ENCODE results near the gene YIPF6. TPM values are rescaled to one million over a fixed set of nuclear protein-coding genes. Genes with fewer than 3 reads are reported as not detected.
"Not testable (repeated sequence)": the region's sequence is repeated elsewhere in the genome, so short reads cannot be mapped to it uniquely, and the experiment has no call there.

YIPF6 gene
- total RNA-seq (2012; rRNA removed) = 14.9 and 21.3 TPM in 2 replicates

- Histone ChIP-seq H3K4me1 (ENCODE audit: control insufficient read depth, insufficient read depth, low read length) (peaks cover 3% of the 10 kb centered on the region), H3K36me3 (ENCODE audit: insufficient read depth, low read length) (no peaks in the 10 kb centered on the region), H3K4me2 (ENCODE audit: low read length) (peak within 1 kb of the TSS; percentile 87), H3K9ac (ENCODE audit: low read depth, low read length) (peak within 1 kb of the TSS; percentile 93), H3K9me3 (replicated peaks; ENCODE audit: low read length) (no peaks in the 10 kb centered on the region), H3K27me3 (ENCODE audit: control insufficient read depth, insufficient read depth, low read length) (no peaks in the 10 kb centered on the region), H3K4me3 (ENCODE audit: low read length) (peak within 1 kb of the TSS; percentile 84)
These were observed at the start of gene YIPF6 for GRCh38 chrX:68498508-68499379. Gene YIPF6 (plus strand): TSS chrX:68499051. CDS start chrX:68499067, 16 bp downstream.

GRCh38 chrX:68451720-68452119 lies 47.1 kb upstream of the YIPF6 start:
- Histone ChIP-seq H3K4me1 (ENCODE audit: control insufficient read depth, insufficient read depth, low read length) (no peaks in the 10 kb centered on the region), H3K4me3 (ENCODE audit: low read length) (no peak overlapping the region), H3K36me3 (ENCODE audit: insufficient read depth, low read length) (no peaks in the 10 kb centered on the region), H3K9ac (ENCODE audit: low read depth, low read length) (no peak overlapping the region), H3K4me2 (ENCODE audit: low read length) (no peak overlapping the region), H3K9me3 (replicated peaks; ENCODE audit: low read length) (no peaks in the 10 kb centered on the region), H3K27me3 (ENCODE audit: control insufficient read depth, insufficient read depth, low read length) (no peaks in the 10 kb centered on the region)

DNA sequence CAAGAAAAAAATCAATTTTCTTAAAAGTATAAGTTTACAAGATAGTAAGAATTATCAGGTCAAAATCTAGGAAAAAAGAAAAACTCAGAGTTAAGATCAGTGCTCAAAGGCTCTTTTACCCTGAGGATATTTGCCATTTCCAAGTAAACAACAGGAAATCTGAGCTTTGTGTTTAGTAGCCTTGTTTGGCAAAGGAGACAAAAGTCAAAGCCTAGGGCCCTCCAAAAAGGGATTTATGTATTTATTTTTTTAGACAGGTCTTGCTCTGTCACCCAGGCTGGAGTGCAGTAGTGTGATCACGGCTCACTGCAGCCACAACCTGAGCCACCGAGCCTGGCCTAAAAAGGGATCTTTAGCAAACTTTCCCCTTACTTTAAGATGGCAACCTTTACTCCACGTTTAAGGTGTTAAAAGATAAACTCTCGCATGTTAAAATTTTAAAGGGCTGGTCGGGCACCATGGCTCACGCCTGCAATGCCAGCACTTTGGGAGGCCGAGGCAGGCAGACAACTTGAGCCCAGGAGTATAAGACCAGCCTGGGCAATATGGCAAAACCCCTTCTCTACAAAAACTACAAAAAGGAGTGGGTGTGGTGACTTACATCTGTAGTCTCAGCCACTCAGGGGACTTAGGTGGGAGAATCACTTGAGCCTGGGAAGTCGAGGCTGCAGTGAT lies 44.2 kb upstream of the YIPF6 start:
- Histone ChIP-seq H3K9ac (ENCODE audit: low read depth, low read length) (no peak overlapping the region), H3K9me3 (replicated peaks; ENCODE audit: low read length) (no peaks in the 10 kb centered on the region), H3K36me3 (ENCODE audit: insufficient read depth, low read length) (no peaks in the 10 kb centered on the region), H3K27me3 (ENCODE audit: control insufficient read depth, insufficient read depth, low read length) (no peaks in the 10 kb centered on the region), H3K4me2 (ENCODE audit: low read length) (no peak overlapping the region), H3K4me3 (ENCODE audit: low read length) (no peak overlapping the region), H3K4me1 (ENCODE audit: control insufficient read depth, insufficient read depth, low read length) (no peaks in the 10 kb centered on the region)

DNA sequence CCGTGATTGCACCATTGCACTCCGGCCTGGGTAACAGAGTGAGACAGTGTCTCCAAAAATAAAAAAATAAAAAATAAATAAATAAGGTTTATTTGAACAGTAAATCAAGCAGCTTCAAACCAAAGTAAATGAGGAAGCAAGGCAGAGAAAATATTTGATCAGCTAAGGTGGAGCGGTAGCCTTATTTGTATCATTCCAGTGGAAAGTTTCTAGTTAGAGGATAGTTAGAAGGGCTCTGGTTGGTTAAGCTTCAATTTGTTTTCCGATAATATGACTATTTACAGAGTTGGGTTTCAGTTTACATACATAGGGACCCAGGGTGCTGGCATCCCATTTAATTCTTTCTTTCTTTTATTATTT lies 43.7 kb upstream of the YIPF6 start:
- H3K4me2 ChIP-seq (ENCODE audit: low read length) = no peak overlapping the region
- no peaks in the 10 kb centered on the region for H3K4me1 ChIP-seq (ENCODE audit: control insufficient read depth, insufficient read depth, low read length)
- H3K4me3 ChIP-seq (ENCODE audit: low read length) = no peak overlapping the region
- no peaks in the 10 kb centered on the region for H3K36me3 ChIP-seq (ENCODE audit: insufficient read depth, low read length)
- no peak overlapping the region for H3K9ac ChIP-seq (ENCODE audit: low read depth, low read length)
- H3K27me3 ChIP-seq (ENCODE audit: control insufficient read depth, insufficient read depth, low read length) = no peaks in the 10 kb centered on the region
- H3K9me3 ChIP-seq (replicated peaks; ENCODE audit: low read length) = no peaks in the 10 kb centered on the region

GRCh38 chrX:68461093-68461492 lies 37.8 kb upstream of the YIPF6 start:
- H3K36me3 ChIP-seq (ENCODE audit: insufficient read depth, low read length) = no peaks in the 10 kb centered on the region
- no peaks in the 10 kb centered on the region for H3K9me3 ChIP-seq (replicated peaks; ENCODE audit: low read length)
- peak overlapping the region; percentile 20 for H3K4me2 ChIP-seq (ENCODE audit: low read length)
- no peaks in the 10 kb centered on the region for H3K27me3 ChIP-seq (ENCODE audit: control insufficient read depth, insufficient read depth, low read length)
- H3K4me3 ChIP-seq (ENCODE audit: low read length) = no peak overlapping the region
- H3K4me1 ChIP-seq (ENCODE audit: control insufficient read depth, insufficient read depth, low read length) = peaks cover 10% of the 10 kb centered on the region
- no peak overlapping the region for H3K9ac ChIP-seq (ENCODE audit: low read depth, low read length)

DNA sequence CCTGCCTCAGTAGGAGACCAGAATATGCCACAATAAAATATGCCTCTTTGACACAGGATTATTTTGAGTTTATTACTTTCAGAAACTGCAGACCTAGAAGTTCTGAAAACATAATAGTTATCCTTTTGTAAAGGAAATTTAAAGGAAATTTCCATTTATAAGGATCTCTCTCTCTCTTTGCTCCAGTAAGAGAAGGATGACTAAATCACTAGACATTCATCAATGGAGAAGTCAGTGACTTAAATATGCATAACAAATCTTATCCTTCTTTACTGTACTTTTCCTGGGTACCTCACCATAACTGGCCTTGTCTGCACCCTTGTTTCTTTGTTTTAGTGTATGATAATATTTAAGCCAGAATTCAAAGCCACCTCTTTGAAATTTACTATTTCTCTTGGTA lies 37.3 kb upstream of the YIPF6 start:
- no peaks in the 10 kb centered on the region for H3K36me3 ChIP-seq (ENCODE audit: insufficient read depth, low read length)
- peaks cover 10% of the 10 kb centered on the region for H3K4me1 ChIP-seq (ENCODE audit: control insufficient read depth, insufficient read depth, low read length)
- no peak overlapping the region for H3K9ac ChIP-seq (ENCODE audit: low read depth, low read length)
- no peak overlapping the region for H3K4me3 ChIP-seq (ENCODE audit: low read length)
- no peak overlapping the region for H3K4me2 ChIP-seq (ENCODE audit: low read length)
- no peaks in the 10 kb centered on the region for H3K27me3 ChIP-seq (ENCODE audit: control insufficient read depth, insufficient read depth, low read length)
- no peaks in the 10 kb centered on the region for H3K9me3 ChIP-seq (replicated peaks; ENCODE audit: low read length)

GRCh38 chrX:68462197-68462596 lies 36.7 kb upstream of the YIPF6 start:
- Histone ChIP-seq H3K27me3 (ENCODE audit: control insufficient read depth, insufficient read depth, low read length) (no peaks in the 10 kb centered on the region), H3K4me2 (ENCODE audit: low read length) (no peak overlapping the region), H3K4me3 (ENCODE audit: low read length) (no peak overlapping the region), H3K9ac (ENCODE audit: low read depth, low read length) (no peak overlapping the region), H3K36me3 (ENCODE audit: insufficient read depth, low read length) (no peaks in the 10 kb centered on the region), H3K4me1 (ENCODE audit: control insufficient read depth, insufficient read depth, low read length) (peaks cover 10% of the 10 kb centered on the region), H3K9me3 (replicated peaks; ENCODE audit: low read length) (no peaks in the 10 kb centered on the region)

- Histone ChIP-seq H3K27me3 (ENCODE audit: control insufficient read depth, insufficient read depth, low read length) (no peaks in the 10 kb centered on the region), H3K4me2 (ENCODE audit: low read length) (no peak overlapping the region), H3K4me3 (ENCODE audit: low read length) (no peak overlapping the region), H3K9ac (ENCODE audit: low read depth, low read length) (no peak overlapping the region), H3K4me1 (ENCODE audit: control insufficient read depth, insufficient read depth, low read length) (peaks cover 10% of the 10 kb centered on the region), H3K9me3 (replicated peaks; ENCODE audit: low read length) (no peaks in the 10 kb centered on the region), H3K36me3 (ENCODE audit: insufficient read depth, low read length) (no peaks in the 10 kb centered on the region)
These were observed 36.2 kb upstream of the YIPF6 start for GRCh38 chrX:68462653-68463052.

DNA sequence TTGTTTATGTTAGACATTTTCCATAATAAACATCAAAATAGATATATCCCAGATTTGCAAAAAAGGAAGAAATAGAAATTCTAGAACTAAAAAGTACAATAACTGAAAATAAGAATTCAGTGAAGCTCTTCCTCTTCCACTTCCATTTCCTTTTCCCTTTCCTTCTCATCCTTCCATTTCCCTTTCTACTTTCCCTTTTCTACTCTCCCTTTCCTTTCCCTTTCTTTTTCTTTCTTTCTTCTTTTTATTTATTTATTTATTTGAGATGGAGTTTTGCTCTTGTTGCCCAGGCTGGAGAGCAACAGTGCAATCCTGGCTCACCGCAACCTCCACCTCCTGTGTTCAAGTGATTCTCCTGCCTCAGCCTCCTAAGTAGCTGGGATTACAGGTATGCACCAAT lies 35.0 kb upstream of the YIPF6 start:
- no peak overlapping the region for H3K4me2 ChIP-seq (ENCODE audit: low read length)
- H3K27me3 ChIP-seq (ENCODE audit: control insufficient read depth, insufficient read depth, low read length) = no peaks in the 10 kb centered on the region
- H3K4me1 ChIP-seq (ENCODE audit: control insufficient read depth, insufficient read depth, low read length) = peaks cover 10% of the 10 kb centered on the region
- H3K9me3 ChIP-seq (replicated peaks; ENCODE audit: low read length) = no peaks in the 10 kb centered on the region
- no peaks in the 10 kb centered on the region for H3K36me3 ChIP-seq (ENCODE audit: insufficient read depth, low read length)
- H3K4me3 ChIP-seq (ENCODE audit: low read length) = no peak overlapping the region
- no peak overlapping the region for H3K9ac ChIP-seq (ENCODE audit: low read depth, low read length)

GRCh38 chrX:68464796-68465195 lies 34.1 kb upstream of the YIPF6 start:
- Histone ChIP-seq H3K9ac (ENCODE audit: low read depth, low read length) (no peak overlapping the region), H3K4me1 (ENCODE audit: control insufficient read depth, insufficient read depth, low read length) (peaks cover 10% of the 10 kb centered on the region), H3K4me3 (ENCODE audit: low read length) (no peak overlapping the region), H3K9me3 (replicated peaks; ENCODE audit: low read length) (no peaks in the 10 kb centered on the region), H3K27me3 (ENCODE audit: control insufficient read depth, insufficient read depth, low read length) (no peaks in the 10 kb centered on the region), H3K4me2 (ENCODE audit: low read length) (no peak overlapping the region), H3K36me3 (ENCODE audit: insufficient read depth, low read length) (no peaks in the 10 kb centered on the region)

DNA sequence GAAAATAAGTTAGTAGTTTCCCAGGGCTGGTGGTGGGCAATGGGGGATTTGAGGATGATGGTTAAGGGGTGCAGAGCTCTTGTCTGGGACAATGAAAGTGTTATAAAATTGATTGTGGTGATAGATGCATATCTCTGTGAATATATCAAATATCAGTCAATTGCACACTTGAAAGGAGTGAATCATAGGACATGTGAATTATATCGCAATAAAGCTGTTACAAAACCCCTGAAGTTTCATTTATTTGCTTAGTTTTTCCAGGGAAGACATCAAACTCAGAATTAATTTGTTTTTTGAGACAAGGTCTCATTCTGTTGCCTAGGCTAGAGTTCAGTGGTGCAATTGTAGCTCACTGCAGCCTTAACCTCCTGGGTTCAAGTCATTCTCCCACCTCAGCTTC lies 17.9 kb upstream of the YIPF6 start:
- Histone ChIP-seq H3K9ac (ENCODE audit: low read depth, low read length) (no peak overlapping the region), H3K9me3 (replicated peaks; ENCODE audit: low read length) (no peaks in the 10 kb centered on the region), H3K4me3 (ENCODE audit: low read length) (no peak overlapping the region), H3K36me3 (ENCODE audit: insufficient read depth, low read length) (no peaks in the 10 kb centered on the region), H3K4me2 (ENCODE audit: low read length) (no peak overlapping the region), H3K27me3 (ENCODE audit: control insufficient read depth, insufficient read depth, low read length) (peaks cover 9% of the 10 kb centered on the region), H3K4me1 (ENCODE audit: control insufficient read depth, insufficient read depth, low read length) (no peaks in the 10 kb centered on the region)

DNA sequence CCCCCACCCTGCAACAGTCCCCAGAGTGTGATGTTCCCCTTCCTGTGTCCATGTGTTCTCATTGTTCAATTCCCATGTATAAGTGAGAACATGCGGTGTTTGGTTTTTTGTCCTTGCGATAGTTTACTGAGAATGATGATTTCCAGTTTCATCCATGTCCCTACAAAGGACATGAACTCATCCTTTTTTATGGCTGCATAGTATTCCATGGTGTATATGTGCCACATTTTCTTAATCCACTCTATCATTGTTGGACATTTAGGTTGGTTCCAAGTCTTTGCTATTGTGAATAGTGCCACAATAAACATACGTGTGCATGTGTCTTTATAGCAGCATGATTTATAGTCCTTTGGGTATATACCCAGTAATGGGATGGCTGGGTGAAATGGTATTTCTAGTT lies 12.7 kb upstream of the YIPF6 start:
- not testable (repeated sequence) for H3K36me3 ChIP-seq (ENCODE audit: insufficient read depth, low read length); H3K27me3 ChIP-seq (ENCODE audit: control insufficient read depth, insufficient read depth, low read length); H3K9ac ChIP-seq (ENCODE audit: low read depth, low read length); H3K9me3 ChIP-seq (replicated peaks; ENCODE audit: low read length); H3K4me3 ChIP-seq (ENCODE audit: low read length); H3K4me1 ChIP-seq (ENCODE audit: control insufficient read depth, insufficient read depth, low read length); H3K4me2 ChIP-seq (ENCODE audit: low read length)

Measured in skeletal muscle satellite cell (primary cell).